Activated effector memory CD4-positive, alpha-beta T cell treated with Interleukin-2 at 50 U/mL for 16 hours (primary cell): ENCODE data around the gene OSBPL5.
A peak's percentile ranks its signal among the peaks of the same experiment; 100 is the strongest.

Experiments
- DNase-seq: peaks from one replicate; pipeline ENCODE4 v3.0.0-alpha.2; 2020

OSBPL5 gene

GRCh38 chr11:3096909-3097530 is 68.1 kb downstream of the OSBPL5 start:
- DNase-seq: no peak

GRCh38 chr11:3095712-3096361 is 69.3 kb downstream of the OSBPL5 start:
- no peak for DNase-seq

- no peak for DNase-seq
Observed at GRCh38 chr11:3094223-3094824, 70.8 kb downstream of the OSBPL5 start.

GRCh38 chr11:3093281-3094191 is 71.6 kb downstream of the OSBPL5 start:
- no peak for DNase-seq

GRCh38 chr11:3092603-3093141 is 72.4 kb downstream of the OSBPL5 start:
- DNase-seq: no peak

GRCh38 chr11:3091846-3092602 is 73.1 kb downstream of the OSBPL5 start:
- peak; percentile 64 for DNase-seq

GRCh38 chr11:3091081-3091845 is 73.8 kb downstream of the OSBPL5 start:
- no peak for DNase-seq

- no peak for DNase-seq
Observed at GRCh38 chr11:3090096-3090901, 74.8 kb downstream of the OSBPL5 start.

- DNase-seq: no peak
Observed at GRCh38 chr11:3089236-3090061, 75.7 kb downstream of the OSBPL5 start.

GRCh38 chr11:3088806-3089205 is 76.3 kb downstream of the OSBPL5 start:
- no peak for DNase-seq

- DNase-seq: no peak
Observed at GRCh38 chr11:3087821-3088800, 77.0 kb downstream of the OSBPL5 start.

GRCh38 chr11:3087373-3087772 is 77.7 kb downstream of the OSBPL5 start:
- DNase-seq: no peak

- no peak for DNase-seq
Observed at GRCh38 chr11:3086671-3087150, 78.4 kb downstream of the OSBPL5 start.

- no peak for DNase-seq
Observed at GRCh38 chr11:3086114-3086513, 79.0 kb downstream of the OSBPL5 start.

- DNase-seq: no peak
Observed at GRCh38 chr11:3085052-3085451, 80.1 kb downstream of the OSBPL5 start.

- DNase-seq: no peak
Observed at GRCh38 chr11:3083321-3083720, 81.8 kb downstream of the OSBPL5 start.

GRCh38 chr11:3081386-3081751 is 83.7 kb downstream of the OSBPL5 start:
- DNase-seq: no peak

GRCh38 chr11:3080733-3081385 is 84.3 kb downstream of the OSBPL5 start:
- no peak for DNase-seq
